A549 treated with GW870086 at 1 μM for 4 hours (cell line): ENCODE data around the gene PHB1. TPM values are rescaled to one million over a fixed set of nuclear protein-coding genes. Genes with fewer than 3 reads are reported as not detected.

Experiments
- total RNA-seq: library from RNA; stranded (reverse); fragments of 200-300 nt; extraction: Qiagen RNA extraction; gene quantifications from 5 replicates; pipeline ENCODE4 v1.2.3, GENCODE V29; 2022; ENCODE audit warnings: low read depth

Gene PHB1
- total RNA-seq = 322 to 483 TPM (median 457 TPM) in 5 replicates

DNA sequence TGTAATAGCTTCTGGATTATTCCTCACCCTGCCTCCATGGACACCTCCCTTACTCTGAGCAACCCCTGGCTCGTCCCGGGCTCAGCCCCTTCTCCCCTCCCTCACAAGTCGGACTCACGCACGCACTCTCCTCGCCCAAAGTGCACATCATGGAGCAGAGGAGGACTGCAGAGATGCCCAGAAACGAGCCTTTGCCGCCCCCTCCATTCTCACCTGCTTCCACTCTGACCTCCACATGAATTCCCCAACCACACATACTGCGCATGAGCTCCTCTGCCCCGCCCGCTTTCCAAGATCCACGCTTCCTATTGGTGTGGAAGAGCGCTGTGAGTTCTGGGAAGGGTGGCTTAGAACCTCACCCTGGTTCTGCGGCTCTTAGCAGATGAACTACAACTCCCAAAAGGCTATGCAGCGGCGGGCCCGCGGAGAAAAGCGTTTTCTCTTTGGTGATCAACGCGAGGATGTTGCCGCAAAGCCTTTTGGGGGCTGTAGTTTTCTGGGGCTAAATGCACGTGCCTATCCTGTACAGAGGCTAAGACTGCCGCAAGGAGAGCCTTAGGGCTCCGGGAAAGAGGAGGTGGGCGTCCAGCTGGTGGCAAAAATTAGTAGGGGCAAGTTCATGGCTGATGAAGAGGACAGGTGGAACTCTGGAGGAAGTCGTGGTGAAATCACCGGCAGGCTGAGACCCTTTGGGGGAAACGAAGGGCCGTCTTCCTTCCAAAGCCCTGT is at the start of gene PHB1:
TSS of gene PHB1 (minus strand) at position 261 of the 729 bp plus-strand sequence. CDS start 1,618 bp downstream, outside the sequence.

GRCh38 chr17:49361902-49362722 is 52.6 kb downstream of the PHB1 start, which contains the start of gene ZNF652:
Gene ZNF652, minus strand, starts transcription at chr17:49362250. Its CDS starts 44,525 bp downstream, at chr17:49317725.

Other genes starting within 250 kb of the PHB1 start
- gene GNGT2, start 204.3 kb downstream of the PHB1 start, total RNA-seq = 0.58 to 1.1 TPM (median 0.87 TPM) in 5 replicates
- not detected in 5 replicates for gene ABI3, start 204.2 kb downstream of the PHB1 start, total RNA-seq
- 0.22 to 0.79 TPM (median 0.52 TPM) in 5 replicates for gene PHOSPHO1, start 184.1 kb downstream of the PHB1 start, total RNA-seq
- gene ZNF652, start 52.6 kb downstream of the PHB1 start, total RNA-seq = 7.0 to 9.5 TPM (median 7.8 TPM) in 5 replicates
- 0.49 to 1.2 TPM (median 0.85 TPM) in 5 replicates for gene NGFR, start 80.4 kb upstream of the PHB1 start, total RNA-seq
- gene NXPH3, start 161.0 kb upstream of the PHB1 start, total RNA-seq = 0.43 to 0.80 TPM (median 0.68 TPM) in 5 replicates